ENCODE results near the gene C13orf42. TPM values are rescaled to one million over a fixed set of nuclear protein-coding genes. Genes with fewer than 3 reads are reported as not detected.

C13orf42 gene
- total RNA-seq, 4 donors from 2014 or later = not detected

DNA sequence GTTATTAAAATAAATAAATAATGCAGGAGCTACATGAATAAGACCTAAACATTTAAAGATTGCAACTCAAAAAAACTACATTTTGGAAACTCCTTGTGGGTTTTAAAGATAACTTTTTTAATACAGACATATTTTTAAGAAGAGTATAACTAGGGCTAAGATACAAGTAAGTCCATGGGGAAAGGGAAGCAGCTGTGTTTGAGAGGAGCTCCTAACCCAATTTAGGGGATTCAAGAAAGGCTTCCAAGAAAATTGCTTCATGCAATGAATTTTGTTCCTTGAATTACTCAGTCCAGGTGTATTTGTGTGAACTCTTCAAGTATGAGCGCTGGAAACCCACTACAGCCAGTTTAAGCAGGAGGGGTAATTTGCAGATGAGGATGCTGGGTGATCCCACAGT is 44.1 kb upstream of the C13orf42 start:
- intact Hi-C loops (cut with DNase I) = no loop called here
- H3K27ac ChIP-seq = no peak overlapping the region
- TF ChIP-seq POLR2A (IDR thresholded peaks at IDR 0.05) = no peak
- no peak for TF ChIP-seq CTCF (IDR thresholded peaks at IDR 0.05)
- no peaks in the 10 kb centered on the region for H3K4me1 ChIP-seq
- H3K4me3 ChIP-seq (replicated peaks in 1 of 3) = no peak overlapping the region
- no peaks in the 10 kb centered on the region for H3K27me3 ChIP-seq
- no peaks in the 10 kb centered on the region for H3K36me3 ChIP-seq
- DNase-seq = no peak
- WGBS, 2 donors = 94 to 95% methylated on average over 1 of the region's 1 CpG
- H3K9me3 ChIP-seq = no peaks in the 10 kb centered on the region

GRCh38 chr13:51154029-51154555 is 43.0 kb upstream of the C13orf42 start:
- no peaks in the 10 kb centered on the region for H3K4me1 ChIP-seq
- TF ChIP-seq POLR2A (IDR thresholded peaks at IDR 0.05) (no peak), CTCF (IDR thresholded peaks at IDR 0.05) (no peak)
- H3K4me3 ChIP-seq (replicated peaks in 1 of 3) = no peak overlapping the region
- no peaks in the 10 kb centered on the region for H3K36me3 ChIP-seq
- no peaks in the 10 kb centered on the region for H3K27me3 ChIP-seq
- intact Hi-C loops (cut with DNase I) = no loop called here
- WGBS, 2 donors = 75 to 83% methylated on average over 7 of the region's 7 CpGs
- no peak for DNase-seq
- no peak overlapping the region for H3K27ac ChIP-seq
- no peaks in the 10 kb centered on the region for H3K9me3 ChIP-seq

DNA sequence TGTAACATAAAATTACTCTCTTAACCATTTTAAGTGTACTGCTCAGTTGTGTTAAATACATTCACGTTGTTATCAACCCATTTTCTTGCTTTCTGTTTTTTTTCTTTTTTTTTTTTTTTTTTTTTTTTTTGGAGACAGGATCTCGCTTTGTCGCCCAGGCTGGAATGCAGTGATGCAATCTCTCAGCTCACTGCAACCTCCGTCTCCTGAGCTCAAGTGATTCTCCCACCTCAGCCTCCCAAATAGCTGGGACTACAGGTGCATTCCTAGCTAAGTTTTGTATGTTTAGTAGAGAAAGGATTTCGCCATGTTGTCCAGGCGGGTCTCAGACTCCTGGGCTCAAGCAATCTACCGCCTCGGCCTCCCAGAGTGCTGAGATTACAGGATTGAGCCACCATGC is 42.5 kb upstream of the C13orf42 start:
- intact Hi-C loops (cut with DNase I) = no loop called here
- H3K9me3 ChIP-seq = no peaks in the 10 kb centered on the region
- WGBS, 2 donors = 87 to 88% methylated on average over 8 of the region's 8 CpGs

DNA sequence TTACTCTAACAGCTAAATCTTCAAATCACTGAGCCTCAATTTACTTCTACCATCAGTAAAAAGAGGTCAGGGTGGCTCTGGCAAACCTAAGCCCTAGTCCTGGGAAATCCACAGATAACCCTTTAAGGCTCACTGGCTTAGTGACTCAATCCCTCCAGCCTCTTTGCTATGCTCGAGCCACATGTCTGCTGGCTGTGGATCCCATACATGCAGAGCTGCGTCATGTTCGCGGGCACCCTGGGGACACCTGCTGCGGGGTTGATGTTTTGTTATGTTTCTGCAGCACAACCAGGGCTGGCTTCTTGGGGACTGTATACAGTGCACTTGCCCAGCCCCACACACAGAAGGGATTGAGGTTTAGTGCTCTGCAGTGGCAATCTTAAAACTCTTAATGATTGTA is 41.6 kb upstream of the C13orf42 start:
- DNase-seq = no peak
- no peaks in the 10 kb centered on the region for H3K9me3 ChIP-seq
- 75 to 81% methylated on average over 5 of the region's 5 CpGs for WGBS, 2 donors
- TF ChIP-seq CTCF (IDR thresholded peaks at IDR 0.05) (no peak), POLR2A (IDR thresholded peaks at IDR 0.05) (no peak)
- no peak overlapping the region for H3K27ac ChIP-seq
- H3K27me3 ChIP-seq = no peaks in the 10 kb centered on the region
- no peak overlapping the region for H3K4me3 ChIP-seq (replicated peaks in 1 of 3)
- H3K36me3 ChIP-seq = no peaks in the 10 kb centered on the region
- H3K4me1 ChIP-seq = no peaks in the 10 kb centered on the region
- intact Hi-C loops (cut with DNase I) = no loop called here

More for the DNA sequence above, 42.5 kb upstream of the C13orf42 start:
- no peaks in the 10 kb centered on the region for H3K36me3 ChIP-seq
- H3K4me3 ChIP-seq (replicated peaks in 1 of 3) = no peak overlapping the region
- H3K27ac ChIP-seq = no peak overlapping the region
- no peak for DNase-seq
- no peaks in the 10 kb centered on the region for H3K27me3 ChIP-seq
- TF ChIP-seq POLR2A (IDR thresholded peaks at IDR 0.05) (no peak), CTCF (IDR thresholded peaks at IDR 0.05) (no peak)
- H3K4me1 ChIP-seq = no peaks in the 10 kb centered on the region

DNA sequence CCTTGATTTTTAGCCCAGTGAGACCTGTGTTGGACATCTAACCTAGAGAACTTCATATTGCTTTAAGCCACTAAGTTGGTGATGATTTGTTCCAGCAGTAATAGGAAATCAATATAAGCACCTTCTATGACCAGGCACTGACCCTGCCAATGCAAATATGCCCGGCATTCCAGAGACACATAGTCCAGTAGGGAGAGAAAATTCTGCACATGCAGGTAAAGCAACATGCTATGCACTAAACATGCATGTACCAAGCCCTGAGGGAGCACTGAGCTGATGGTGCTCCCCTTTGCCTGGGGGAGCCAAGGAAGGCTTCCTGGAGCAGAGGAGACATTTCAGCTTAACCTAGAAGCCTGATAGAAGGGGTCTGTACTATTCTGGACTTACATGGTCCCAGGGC is 40.4 kb upstream of the C13orf42 start:
- intact Hi-C loops (cut with DNase I) = no loop called here
- H3K4me1 ChIP-seq = no peaks in the 10 kb centered on the region
- DNase-seq = no peak

More for the DNA sequence above, 40.4 kb upstream of the C13orf42 start:
- H3K4me3 ChIP-seq (replicated peaks in 1 of 3) = no peak overlapping the region
- no peaks in the 10 kb centered on the region for H3K36me3 ChIP-seq
- no peaks in the 10 kb centered on the region for H3K9me3 ChIP-seq
- no peak for TF ChIP-seq CTCF (IDR thresholded peaks at IDR 0.05)
- 75 to 82% methylated on average over 1 of the region's 1 CpG for WGBS, 2 donors
- H3K27ac ChIP-seq = no peak overlapping the region
- H3K27me3 ChIP-seq = no peaks in the 10 kb centered on the region
